ENCODE data around the gene MYO5C.

The MYO5C gene

DNA sequence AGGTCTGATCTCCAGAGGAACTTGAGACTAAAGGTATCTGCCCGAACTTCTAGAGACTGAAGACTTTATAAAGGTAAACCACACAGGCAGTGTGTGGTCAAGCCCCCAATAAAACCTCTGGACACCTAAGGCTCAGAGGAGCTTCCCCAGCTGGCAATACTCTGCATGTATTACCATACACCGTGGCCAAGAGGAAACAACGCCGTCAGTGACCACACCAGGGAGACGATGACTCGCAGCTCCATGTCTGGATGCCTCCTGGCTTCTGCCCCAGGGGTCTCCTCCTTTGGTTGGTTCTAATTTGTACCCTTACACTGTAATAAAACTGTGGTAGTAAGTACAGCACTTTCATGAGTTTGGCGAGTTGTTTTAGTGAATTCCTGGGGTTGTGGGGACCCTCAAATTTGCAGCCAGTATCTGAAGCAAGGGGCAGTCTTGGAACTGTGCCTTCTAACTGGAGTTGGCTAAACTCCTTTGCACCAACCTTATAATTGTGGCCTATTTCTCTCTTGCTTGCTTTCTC, 150.9 kb downstream of the MYO5C start:
- DNase-seq (ENCODE audit: low spot score): no peak

DNA sequence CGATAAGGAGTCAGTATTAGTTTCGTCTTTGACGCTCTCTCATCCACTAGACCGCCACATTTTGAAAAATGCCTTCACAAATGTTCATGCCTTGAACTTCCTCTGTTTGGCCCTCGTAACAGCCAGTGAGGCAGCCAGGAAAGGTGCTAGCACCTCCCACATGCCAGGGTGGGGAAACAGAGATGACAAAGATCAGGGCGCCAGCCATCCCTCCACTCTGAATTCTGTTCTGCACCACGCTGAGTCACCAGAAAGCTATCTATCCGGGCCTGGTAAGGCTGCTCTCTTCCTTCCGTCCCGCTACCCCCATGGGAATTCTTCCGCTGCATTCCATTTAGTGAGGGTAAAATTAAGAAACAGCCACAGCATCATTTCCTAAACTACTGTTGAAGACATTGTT, 151.7 kb downstream of the MYO5C start:
- DNase-seq (ENCODE audit: low spot score): no peak
